ENCODE data around the gene KLHDC1.

DNA sequence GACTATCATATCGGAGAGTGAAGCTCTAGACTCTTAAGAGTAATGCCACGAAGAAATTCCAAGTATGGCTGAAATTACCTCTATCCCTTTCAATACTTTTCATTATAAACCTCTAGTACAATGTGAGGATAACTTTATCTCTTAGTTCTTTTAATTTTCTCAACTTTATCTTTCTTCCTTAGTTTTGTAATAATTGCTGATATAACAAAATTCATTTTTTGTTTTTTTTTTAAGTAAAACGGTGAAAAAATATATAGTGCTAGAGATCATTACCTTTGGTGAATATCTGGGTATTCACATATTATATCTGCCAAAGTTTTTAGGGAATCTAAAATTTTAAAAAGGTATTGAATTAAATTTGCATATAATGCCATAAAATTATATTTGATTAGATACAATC is 38.4 kb upstream of the KLHDC1 start:
- TF ChIP-seq, protein P1, sequence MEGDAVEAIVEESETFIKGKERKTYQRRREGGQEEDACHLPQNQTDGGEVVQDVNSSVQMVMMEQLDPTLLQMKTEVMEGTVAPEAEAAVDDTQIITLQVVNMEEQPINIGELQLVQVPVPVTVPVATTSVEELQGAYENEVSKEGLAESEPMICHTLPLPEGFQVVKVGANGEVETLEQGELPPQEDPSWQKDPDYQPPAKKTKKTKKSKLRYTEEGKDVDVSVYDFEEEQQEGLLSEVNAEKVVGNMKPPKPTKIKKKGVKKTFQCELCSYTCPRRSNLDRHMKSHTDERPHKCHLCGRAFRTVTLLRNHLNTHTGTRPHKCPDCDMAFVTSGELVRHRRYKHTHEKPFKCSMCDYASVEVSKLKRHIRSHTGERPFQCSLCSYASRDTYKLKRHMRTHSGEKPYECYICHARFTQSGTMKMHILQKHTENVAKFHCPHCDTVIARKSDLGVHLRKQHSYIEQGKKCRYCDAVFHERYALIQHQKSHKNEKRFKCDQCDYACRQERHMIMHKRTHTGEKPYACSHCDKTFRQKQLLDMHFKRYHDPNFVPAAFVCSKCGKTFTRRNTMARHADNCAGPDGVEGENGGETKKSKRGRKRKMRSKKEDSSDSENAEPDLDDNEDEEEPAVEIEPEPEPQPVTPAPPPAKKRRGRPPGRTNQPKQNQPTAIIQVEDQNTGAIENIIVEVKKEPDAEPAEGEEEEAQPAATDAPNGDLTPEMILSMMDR (IDR thresholded peaks at IDR 0.05; ENCODE audit: insufficient read depth, low read length, poor library complexity, severe bottlenecking), result no peak
- no peak for TF ChIP-seq EZH2phosphoT487 (conservative IDR thresholded peaks at IDR 0.05; ENCODE audit: low read length)
